Breast epithelium (tissue), 4 donors: ENCODE measurements around the gene GSDMA. TPM values are rescaled to one million over a fixed set of nuclear protein-coding genes. Genes with fewer than 3 reads are reported as not detected.

Source experiments
- DNase-seq, 2 donors: peaks; one replicate each; pipeline ENCODE4 v3.0.0-alpha.2; 2019; ENCODE audit warnings: low spot score in 2 of 2
- H3K27ac ChIP-seq, 2 donors: fragments of 200-600 bp; sonication (generic) in 1 of 2; one replicate each; pipeline ENCODE4 v1.5.1; 2016 to 2019; ENCODE audit warnings: mild to moderate bottlenecking in 1 of 2
- H3K27me3 ChIP-seq, 2 donors: fragments of 200-600 bp; sonication (generic) in 1 of 2; one replicate each; pipeline versions ENCODE4 v1.5.1 to v1.6.0; 2017 to 2019; ENCODE audit warnings: control low read depth in 1 of 2, mild to moderate bottlenecking in 1 of 2
- H3K36me3 ChIP-seq: fragments of 200-600 bp; one replicate; pipeline ENCODE4 v1.5.1; 2019
- H3K4me1 ChIP-seq, 2 donors: fragments of 200-600 bp; sonication (generic); one replicate each; pipeline ENCODE4 v1.5.1; 2016 to 2019; ENCODE audit warnings: control low read depth in 1 of 2
- H3K4me3 ChIP-seq, 3 donors: fragments of 200-600 bp; sonication (generic); 1 replicate in 2 of 3; 2 replicates in 1 of 3; pipeline ENCODE4 v1.5.1; 2016 to 2019; ENCODE audit warnings: mild to moderate bottlenecking in 3 of 3, moderate library complexity in 2 of 3
- H3K9me3 ChIP-seq, 2 donors: fragments of 200-600 bp; sonication (generic) in 1 of 2; one replicate each; pipeline ENCODE4 v1.5.1; 2016 to 2019; ENCODE audit warnings: control low read depth in 1 of 2
- CTCF ChIP-seq, 3 donors: fragments of 450-650 bp; IDR thresholded peaks; one replicate each; pipeline ENCODE4 v1.5.1; 2016 to 2017; ENCODE audit warnings: antibody characterized with exemption in 3 of 3, mild to moderate bottlenecking in 3 of 3, moderate library complexity in 3 of 3
- POLR2A ChIP-seq: fragments of 450-650 bp; IDR thresholded peaks from one replicate; pipeline ENCODE4 v1.6.1; 2016; ENCODE audit warnings: antibody characterized with exemption, mild to moderate bottlenecking, moderate library complexity
- POLR2AphosphoS5 ChIP-seq, 3 donors: sonication (generic); formaldehyde crosslinking; IDR thresholded peaks; one replicate each; pipeline ENCODE4 v1.6.1; 2017; ENCODE audit warnings: antibody characterized with exemption in 3 of 3
- intact Hi-C: fragments of 100-400 bp; cut with DNase I; formaldehyde crosslinking; loops from one replicate; pipeline ENCODE4 v1.15.1; 2023; ENCODE audit warnings: low total_unique reads
- total RNA-seq, 3 donors: library from RNA; depleted of rRNA; stranded (reverse); fragments of >200 nt; gene quantifications; one replicate each; pipeline ENCODE4 v1.1.0, GENCODE V29; 2016

GSDMA gene
- total RNA-seq, 3 donors from 2014 or later, result 0.44 to 3.4 TPM; not detected in 1

- TF ChIP-seq POLR2AphosphoS5 (IDR thresholded peaks at IDR 0.05) (peak in 1 of 3 donors; percentile 22), POLR2A (no peak)
- peak overlapping the region; percentile 78 to 87 for H3K27ac ChIP-seq
- H3K36me3 ChIP-seq, result no peaks in the 10 kb centered on the region
- no peaks in the 10 kb centered on the region for H3K27me3 ChIP-seq
- intact Hi-C loops, result no loop called here
- peak; percentile 96 to 99 for DNase-seq
- no peaks in the 10 kb centered on the region for H3K4me1 ChIP-seq
- H3K9me3 ChIP-seq, result no peaks in the 10 kb centered on the region
- H3K4me3 ChIP-seq, result peak overlapping the region; percentile 38 to 65 (median 47)
Measured at GRCh38 chr17:39952680-39953470, 9.9 kb upstream of the GSDMA start.

- Histone ChIP-seq H3K4me3 (peak overlapping the region; percentile 38 to 65 (median 47)), H3K36me3 (no peaks in the 10 kb centered on the region), H3K27me3 (no peaks in the 10 kb centered on the region), H3K9me3 (no peaks in the 10 kb centered on the region), H3K27ac (peak overlapping the region; percentile 78 to 87), H3K4me1 (no peaks in the 10 kb centered on the region)
- DNase-seq, result no peak
- intact Hi-C loops, result no loop called here
- TF ChIP-seq POLR2A, result no peak
- no peak for TF ChIP-seq POLR2AphosphoS5 (IDR thresholded peaks at IDR 0.05)
- no peak for TF ChIP-seq CTCF (IDR thresholded peaks at IDR 0.05)
Measured at GRCh38 chr17:39953471-39953888, 9.3 kb upstream of the GSDMA start.

- no peaks in the 10 kb centered on the region for H3K9me3 ChIP-seq
- intact Hi-C loops, result no loop called here
- no peak for DNase-seq
- H3K4me1 ChIP-seq, result no peaks in the 10 kb centered on the region
- H3K4me3 ChIP-seq, result no peak overlapping the region
- TF ChIP-seq POLR2A (no peak), POLR2AphosphoS5 (IDR thresholded peaks at IDR 0.05) (no peak), CTCF (IDR thresholded peaks at IDR 0.05) (no peak)
- no peaks in the 10 kb centered on the region for H3K36me3 ChIP-seq
- no peaks in the 10 kb centered on the region for H3K27me3 ChIP-seq
- H3K27ac ChIP-seq, result no peak overlapping the region
Measured at GRCh38 chr17:39954876-39955275, 7.9 kb upstream of the GSDMA start.

- no peaks in the 10 kb centered on the region for H3K4me1 ChIP-seq
- intact Hi-C loops, result no loop called here
- no peak overlapping the region for H3K27ac ChIP-seq
- no peak for DNase-seq
- no peaks in the 10 kb centered on the region for H3K36me3 ChIP-seq
- no peak for TF ChIP-seq POLR2AphosphoS5 (IDR thresholded peaks at IDR 0.05)
- no peak for TF ChIP-seq POLR2A
- TF ChIP-seq CTCF (IDR thresholded peaks at IDR 0.05), result no peak
- H3K9me3 ChIP-seq, result no peaks in the 10 kb centered on the region
- H3K4me3 ChIP-seq, result no peak overlapping the region
- no peaks in the 10 kb centered on the region for H3K27me3 ChIP-seq
Measured at GRCh38 chr17:39955726-39956225, 7.0 kb upstream of the GSDMA start.

GRCh38 chr17:39960524-39961041, 2.2 kb upstream of the GSDMA start:
- Histone ChIP-seq H3K27ac (no peak overlapping the region), H3K27me3 (no peaks in the 10 kb centered on the region), H3K36me3 (no peaks in the 10 kb centered on the region), H3K4me1 (no peaks in the 10 kb centered on the region), H3K9me3 (no peaks in the 10 kb centered on the region), H3K4me3 (no peak overlapping the region)
- intact Hi-C loops, result no loop called here
- DNase-seq, result no peak
- no peak for TF ChIP-seq CTCF (IDR thresholded peaks at IDR 0.05)
- no peak for TF ChIP-seq POLR2AphosphoS5 (IDR thresholded peaks at IDR 0.05)
- TF ChIP-seq POLR2A, result no peak
